ENCODE measurements around the gene SF3B3.

GRCh38 chr16:70494202-70494770 lies 29.3 kb upstream of the SF3B3 start:
- TF ChIP-seq CTCF (IDR thresholded peaks at IDR 0.05) (no peak), ATF6 (CRISPR knock-in tag; IDR thresholded peaks at IDR 0.05) (no peak), MAX (CRISPR knock-in tag; IDR thresholded peaks at IDR 0.05) (no peak), ZBTB43 (CRISPR knock-in tag; IDR thresholded peaks at IDR 0.05) (no peak)
